HG03064 (cell line): ENCODE results near the gene DSCAML1.

Experiments
- ATAC-seq: cut with Tn5 transposase; IDR thresholded peaks from one replicate; pipeline ENCODE4 v1.9.1; 2021; ENCODE audit warnings: low read depth; ENCODE audit not compliant: unreplicated experiment

The DSCAML1 gene

DNA sequence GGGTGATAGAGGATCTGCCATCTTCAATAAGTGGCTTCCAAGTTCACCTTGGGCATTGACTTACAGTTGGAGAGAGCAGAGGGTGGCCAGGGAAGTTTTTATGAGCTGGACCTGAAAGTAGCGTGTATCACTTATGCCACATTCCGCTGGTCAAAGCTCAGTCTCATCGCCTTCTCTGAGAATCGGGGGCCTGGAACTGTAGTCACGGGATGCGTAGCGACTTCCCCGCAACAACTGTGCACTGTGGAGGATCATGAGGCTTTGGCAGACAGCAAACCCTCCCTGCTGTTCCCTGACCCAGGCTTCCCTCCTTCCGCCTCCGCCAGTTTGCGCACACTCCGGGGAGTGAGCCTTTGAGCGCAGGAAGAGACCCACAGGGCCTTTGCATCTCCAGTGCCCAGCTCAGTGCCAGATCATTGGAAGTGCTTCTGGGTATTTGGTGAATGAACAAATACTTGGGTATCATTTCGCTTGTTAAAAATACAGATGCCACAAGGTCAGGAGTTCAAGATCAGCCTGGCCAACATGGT is 373.9 kb downstream of the DSCAML1 start:
- no peak for ATAC-seq

GRCh38 chr11:117421476-117421875 is 375.5 kb downstream of the DSCAML1 start:
- no peak for ATAC-seq

GRCh38 chr11:117421041-117421440 is 376.0 kb downstream of the DSCAML1 start:
- no peak for ATAC-seq

DNA sequence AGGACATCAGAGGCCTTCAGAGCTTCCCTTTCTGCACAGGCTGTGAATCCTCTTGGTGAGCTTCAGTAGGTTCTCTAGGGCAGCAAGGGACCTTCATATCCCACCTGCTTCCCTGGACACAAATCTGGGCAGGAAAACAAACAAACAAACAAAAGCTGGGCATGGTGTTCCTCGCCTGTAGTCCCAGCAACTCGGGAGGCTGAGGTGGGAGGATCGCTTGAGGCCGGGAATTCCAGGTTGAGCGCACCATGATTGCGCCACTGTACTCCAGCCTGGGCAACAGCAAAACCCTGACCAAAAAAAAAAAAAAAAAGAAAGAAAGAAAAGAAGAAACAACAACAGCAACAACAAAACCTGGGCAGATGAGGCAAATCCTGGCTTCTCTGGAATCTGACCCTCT is 376.4 kb downstream of the DSCAML1 start:
- no peak for ATAC-seq

- ATAC-seq = no peak
Observed at GRCh38 chr11:117420143-117420485, 376.9 kb downstream of the DSCAML1 start.

GRCh38 chr11:117419482-117420142 is 377.4 kb downstream of the DSCAML1 start:
- no peak for ATAC-seq

- ATAC-seq = no peak
Observed at GRCh38 chr11:117418737-117419481, 378.1 kb downstream of the DSCAML1 start.

DNA sequence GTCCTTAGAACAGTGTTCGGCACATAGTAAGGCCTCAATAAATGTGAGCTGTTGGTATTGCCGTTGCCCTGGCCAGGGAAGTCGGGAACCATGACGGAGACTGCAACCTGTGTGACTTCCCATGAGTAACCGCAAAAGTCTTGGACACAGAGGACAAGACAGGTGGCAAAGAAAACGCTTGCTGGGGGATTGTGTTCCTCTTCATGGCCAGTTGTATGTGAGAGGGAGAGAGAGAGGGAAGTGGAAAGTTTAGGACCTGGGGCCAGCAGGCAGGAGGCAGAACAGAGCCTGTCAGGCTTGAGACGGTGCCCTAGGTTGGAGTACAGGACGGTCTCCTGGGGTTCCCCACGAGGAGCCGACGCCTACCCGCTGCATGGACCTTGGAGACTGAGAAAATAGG is 379.2 kb downstream of the DSCAML1 start:
- ATAC-seq = no peak

GRCh38 chr11:117417342-117417741 is 379.7 kb downstream of the DSCAML1 start:
- no peak for ATAC-seq

DNA sequence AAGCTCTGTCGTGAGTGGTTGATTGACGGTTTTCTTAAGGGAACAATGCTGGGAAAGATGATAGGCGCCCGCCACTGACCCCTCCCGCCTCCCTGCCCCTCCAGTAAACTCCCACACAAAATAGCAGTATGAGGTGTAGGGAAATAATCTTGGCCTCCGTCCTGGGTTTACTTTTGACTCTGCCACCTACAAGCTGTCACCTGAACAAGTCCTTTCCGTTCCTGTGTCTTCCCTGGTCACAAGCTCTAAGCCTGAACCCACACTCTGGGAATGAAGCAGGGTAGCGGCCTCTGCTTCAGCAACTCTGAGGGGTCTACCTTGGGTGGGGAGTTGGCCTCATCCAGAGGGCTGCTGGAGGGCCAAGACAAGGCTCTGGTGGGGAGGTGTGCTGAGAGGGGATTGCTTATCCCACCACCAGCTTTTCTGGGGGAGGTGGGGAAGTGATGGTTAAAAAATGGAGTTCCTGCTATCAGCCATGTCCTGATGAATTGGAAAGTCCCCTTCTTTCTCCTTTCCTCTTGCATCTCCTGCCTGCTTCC is 381.6 kb downstream of the DSCAML1 start:
- ATAC-seq = no peak

- no peak for ATAC-seq
Observed at GRCh38 chr11:117414724-117415123, 382.3 kb downstream of the DSCAML1 start.

- ATAC-seq = no peak
Observed at GRCh38 chr11:117413616-117414015, 383.4 kb downstream of the DSCAML1 start.

DNA sequence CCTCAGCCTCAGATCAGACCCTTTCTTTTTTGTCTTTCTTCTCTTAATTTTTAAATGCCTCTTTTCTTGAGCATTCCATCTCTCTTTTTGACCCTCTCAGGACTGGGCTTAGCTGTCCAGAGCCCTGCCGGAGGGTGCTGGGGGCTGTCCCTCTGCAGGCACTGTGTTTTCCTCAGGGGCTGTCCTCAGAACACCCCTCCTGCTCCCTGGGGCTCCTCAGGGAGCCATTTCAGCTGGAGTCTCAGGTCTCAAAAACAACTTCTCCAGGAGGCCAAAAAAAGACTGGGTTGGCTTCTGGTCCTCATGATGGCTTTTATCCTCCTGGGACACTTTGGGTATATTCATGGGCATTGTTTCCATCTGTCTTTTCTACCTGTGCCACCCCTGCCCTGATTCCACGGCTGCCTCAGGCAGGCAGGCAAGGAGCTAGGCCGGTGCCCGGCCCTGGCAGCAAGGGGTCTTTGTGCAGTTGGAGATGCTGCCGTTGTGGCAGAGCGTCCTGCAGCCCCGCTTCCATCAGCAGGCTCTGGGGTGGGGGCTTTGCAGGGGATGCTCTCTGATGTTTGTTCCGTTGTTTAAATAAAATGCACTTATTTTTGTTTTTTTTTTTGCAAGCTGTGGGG is 384.3 kb downstream of the DSCAML1 start:
- ATAC-seq = no peak

DNA sequence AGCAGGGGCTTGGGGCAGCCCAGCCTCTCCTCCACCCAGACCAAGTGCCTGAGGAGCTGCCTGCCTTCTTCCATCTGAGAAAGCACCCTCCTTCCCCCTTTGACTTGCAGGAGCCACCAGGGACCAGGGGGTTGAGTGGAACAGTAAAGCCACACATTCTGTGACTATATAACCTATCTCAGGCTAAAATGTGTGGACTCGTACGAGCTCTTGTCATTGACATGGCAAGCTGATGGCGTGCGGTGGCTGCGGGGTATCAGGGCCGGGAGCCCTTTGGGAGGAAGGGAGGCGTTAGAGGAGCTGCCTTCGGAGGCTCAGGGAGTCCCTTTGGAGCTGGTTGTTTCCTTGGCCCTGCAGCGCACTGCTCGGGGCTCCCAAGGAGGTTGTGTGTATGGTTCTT is 384.8 kb downstream of the DSCAML1 start:
- ATAC-seq = no peak

GRCh38 chr11:117411736-117412135 is 385.3 kb downstream of the DSCAML1 start:
- no peak for ATAC-seq

- ATAC-seq = no peak
Observed at GRCh38 chr11:117410861-117411710, 385.9 kb downstream of the DSCAML1 start.

DNA sequence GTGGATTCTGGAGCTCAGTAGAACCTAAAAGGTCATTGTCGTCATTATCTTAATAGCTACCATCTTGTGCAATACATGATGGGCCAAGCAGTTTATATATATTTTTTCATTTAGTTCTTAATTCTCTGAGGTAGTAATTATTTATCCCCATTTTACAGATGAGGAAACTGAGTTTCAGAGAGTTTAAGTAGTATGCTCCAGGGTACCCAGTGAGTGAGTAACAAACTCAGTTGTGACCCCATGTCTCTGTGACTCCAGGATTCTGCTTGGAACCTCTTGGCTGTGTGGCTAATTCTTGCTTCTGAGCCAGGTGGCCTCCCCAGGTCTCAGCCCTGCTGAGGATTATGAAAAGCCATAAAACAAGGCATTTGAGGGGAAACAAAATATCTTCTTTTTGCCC is 386.8 kb downstream of the DSCAML1 start:
- ATAC-seq = no peak

DNA sequence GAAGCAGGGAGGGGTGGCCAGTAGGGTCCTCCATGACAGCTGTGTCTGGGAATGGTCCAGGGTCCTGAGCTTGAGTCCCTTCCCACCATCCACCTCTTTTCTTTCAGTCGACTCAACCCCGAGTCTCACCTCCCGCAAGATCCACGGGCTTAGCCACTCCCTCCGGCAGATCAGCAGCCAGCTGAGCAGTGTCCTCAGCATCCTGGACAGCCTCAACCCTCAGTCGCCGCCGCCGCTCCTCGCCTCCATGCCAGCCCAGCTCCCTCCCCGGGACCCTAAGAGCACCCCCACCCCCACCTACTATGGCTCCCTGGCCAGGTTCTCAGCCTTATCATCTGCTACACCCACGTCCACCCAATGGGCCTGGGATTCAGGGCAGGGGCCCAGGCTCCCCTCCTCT is 387.5 kb downstream of the DSCAML1 start:
- no peak for ATAC-seq

GRCh38 chr11:117408356-117408755 is 388.7 kb downstream of the DSCAML1 start:
- no peak for ATAC-seq

GRCh38 chr11:117407016-117407415 is 390.0 kb downstream of the DSCAML1 start:
- ATAC-seq = no peak
